AML-193 (cell line): ENCODE measurements around the gene OGFR.
"Not testable (repeated sequence)": the region's sequence is repeated elsewhere in the genome, so short reads cannot be mapped to it uniquely, and the experiment has no call there.

ENCODE experiments used
- DNase-seq, 2 experiments: peaks; one replicate each; lab custom pipeline; 2025; lab: John Stamatoyannopoulos, UW

The OGFR gene

DNA sequence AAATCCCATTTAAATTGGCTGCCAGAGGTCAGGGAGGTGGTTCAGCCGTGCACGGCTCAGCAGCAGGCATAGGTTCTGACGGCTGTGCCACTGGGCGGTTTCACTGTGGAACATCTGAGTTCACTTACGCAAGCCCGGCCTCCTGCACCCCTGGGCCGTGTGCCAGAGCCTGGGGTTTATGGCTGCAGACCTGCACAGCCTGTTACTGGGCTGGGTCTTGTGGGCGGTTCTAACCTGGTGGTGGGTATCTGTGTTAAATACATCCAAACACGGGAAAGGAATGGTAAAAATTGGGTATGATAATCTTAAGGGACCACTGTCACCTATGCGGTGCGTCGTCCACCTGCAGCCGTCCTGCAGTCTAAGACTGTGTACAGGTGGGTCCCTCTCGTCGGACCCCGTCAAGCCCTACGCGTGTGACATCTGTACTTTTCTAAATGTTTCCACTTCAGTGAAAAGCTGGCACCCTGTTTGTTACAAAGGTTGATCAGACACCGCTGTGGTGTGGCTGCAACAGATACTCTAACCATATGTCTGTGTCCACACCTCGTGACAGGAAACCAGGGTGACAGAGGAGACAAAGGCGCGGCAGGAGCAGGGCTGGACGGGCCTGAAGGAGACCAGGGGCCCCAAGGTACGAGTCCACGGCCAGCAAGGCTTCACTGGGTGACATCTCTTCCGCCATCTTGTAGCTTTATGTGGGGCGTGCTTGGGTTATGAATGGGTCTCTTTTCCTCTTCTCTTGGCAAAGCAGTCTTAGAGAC is 33.7 kb downstream of the OGFR start:
- no peak for DNase-seq

DNA sequence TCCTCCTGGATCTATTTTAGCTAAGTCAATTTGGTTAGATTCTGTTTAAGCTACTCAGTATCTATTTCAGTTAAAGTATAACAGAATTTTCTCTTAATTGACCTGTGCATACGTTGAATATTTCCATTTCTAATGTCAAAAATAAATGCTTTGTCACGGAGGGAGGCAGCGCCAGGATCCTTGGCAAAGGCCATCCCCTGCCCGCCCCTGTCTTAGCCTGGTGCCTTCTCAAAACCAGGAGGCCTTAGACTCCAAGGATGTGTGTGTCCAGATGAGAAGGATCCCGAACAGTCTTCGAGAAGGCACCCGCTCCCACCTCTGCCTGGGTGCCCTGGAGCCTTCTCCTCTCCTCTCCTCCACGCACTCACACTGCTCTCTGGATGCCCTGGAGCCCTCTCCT is 34.6 kb downstream of the OGFR start:
- DNase-seq, result no peak

- no peak for DNase-seq
Observed at GRCh38 chr20:62839816-62840215, 35.2 kb downstream of the OGFR start.

DNA sequence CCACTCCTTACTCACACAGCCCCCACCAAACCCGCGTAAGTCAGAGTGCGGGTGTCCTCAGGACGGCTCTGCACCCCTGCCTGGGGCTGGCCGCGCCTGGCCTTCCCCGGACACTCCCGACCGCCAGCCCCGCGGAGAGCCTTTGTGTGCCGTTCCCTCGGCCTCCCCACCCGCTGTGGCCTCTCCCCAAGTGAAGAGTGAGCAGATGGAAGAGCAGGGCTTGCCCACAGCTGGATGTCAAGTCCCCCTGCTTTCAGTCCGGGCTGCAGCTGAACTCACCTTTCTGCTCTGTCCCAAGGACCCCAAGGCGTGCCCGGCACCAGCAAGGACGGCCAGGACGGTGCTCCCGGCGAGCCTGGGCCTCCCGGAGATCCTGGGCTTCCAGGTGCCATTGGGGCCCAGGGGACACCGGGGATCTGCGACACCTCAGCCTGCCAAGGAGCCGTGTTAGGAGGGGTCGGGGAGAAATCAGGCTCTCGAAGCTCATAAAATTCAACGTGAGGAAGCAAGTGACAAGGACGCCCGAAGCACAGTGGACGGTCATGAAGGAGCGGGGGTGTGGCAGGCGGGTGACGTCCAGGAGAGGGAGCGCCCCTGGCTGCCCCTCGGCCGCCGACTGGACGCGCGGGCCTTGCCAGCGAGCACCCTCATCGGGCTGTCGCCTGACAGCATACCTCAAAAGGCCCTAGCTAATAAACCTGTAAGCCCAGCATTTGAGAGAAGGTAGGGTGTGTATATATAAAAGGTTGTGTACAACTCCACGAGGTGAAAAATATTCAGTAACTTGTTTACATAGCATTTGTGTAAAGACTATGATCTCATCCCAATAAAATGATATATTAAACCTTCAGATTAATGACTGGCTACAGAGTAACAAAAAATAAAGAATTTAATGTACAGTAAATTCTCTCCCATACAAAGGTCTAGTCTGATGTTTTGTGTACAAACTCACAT is 35.9 kb downstream of the OGFR start:
- no peak for DNase-seq

DNA sequence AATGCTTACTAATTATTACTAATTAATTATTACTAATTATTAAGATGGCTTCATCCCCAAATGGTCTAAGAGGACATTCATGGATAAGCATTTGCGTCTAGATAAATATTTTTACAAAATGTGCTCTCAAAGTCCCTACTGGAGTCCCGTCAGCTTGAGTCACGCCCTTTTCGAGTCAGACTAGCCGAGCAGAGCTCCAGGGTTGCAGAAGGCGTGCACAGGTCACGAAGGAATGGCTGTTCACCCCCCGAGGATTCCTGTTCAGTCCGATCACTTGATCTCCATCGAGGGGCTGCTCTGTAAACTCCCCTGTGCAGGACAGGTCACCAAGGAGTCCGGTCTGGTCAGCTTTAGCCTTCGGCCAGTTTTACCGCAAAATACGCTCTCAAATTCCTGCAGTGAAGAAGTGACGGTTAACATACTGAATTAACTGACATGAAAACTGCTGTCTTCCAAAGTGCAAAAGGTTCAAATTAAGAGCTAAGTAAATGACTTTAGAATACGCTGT is 37.1 kb downstream of the OGFR start:
- DNase-seq, result no peak

- no peak for DNase-seq
Observed at GRCh38 chr20:62843656-62844055, 39.0 kb downstream of the OGFR start.

DNA sequence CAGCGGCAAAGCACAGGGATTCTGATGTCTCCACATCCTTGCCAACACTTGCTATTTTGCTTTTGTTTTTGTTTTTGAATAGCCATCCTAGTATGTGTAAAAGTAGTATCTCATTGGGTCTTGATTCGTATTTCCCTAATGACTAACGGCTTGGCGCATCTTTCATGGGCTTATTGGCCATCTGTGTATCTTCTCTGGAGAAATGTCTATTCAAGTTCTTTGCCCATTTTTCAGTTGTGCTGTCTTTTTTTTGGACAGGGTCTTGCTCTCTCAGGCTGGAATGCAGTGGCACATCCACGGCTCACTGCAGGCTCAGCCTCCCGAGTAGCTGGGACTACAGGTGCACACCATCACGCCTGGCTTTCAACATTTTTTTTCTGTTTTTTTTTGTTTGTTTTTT is 39.5 kb downstream of the OGFR start:
- DNase-seq, result no peak

DNA sequence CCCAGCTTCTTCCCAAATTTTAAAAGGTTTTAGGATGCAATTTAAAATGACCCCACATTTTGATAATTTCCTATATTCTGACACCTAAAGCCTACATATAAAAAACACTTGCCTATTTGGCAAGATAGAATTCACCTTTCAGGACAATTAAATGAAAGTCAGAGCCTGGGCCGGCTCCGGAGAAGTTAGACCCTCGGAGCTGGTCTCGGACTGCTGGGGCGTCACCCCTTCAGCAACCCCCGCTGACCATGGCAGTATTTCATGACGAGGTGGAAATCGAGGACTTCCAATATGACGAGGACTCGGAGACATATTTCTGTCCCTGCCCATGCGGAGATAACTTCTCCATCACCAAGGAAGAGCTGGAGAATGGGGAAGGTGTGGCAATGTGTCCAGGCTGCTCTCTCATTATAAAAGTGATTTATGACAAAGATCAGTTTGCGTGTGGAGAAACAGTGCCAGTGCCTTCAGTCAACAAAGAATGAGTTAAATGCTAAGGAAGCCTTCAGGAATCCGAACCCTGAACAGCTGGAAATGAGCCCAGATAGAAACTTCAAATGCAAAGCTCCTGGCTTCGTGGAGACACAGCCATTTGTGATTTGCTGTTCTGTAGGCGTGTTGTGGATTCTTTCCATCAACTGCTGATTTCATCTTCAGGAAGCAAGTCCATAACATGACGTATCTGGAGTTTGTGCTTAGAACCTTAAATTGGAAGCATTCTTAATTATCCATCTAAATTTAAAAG is 41.0 kb downstream of the OGFR start:
- DNase-seq, result no peak

- no peak for DNase-seq
Observed at GRCh38 chr20:62846166-62846890, 41.7 kb downstream of the OGFR start.

GRCh38 chr20:62848917-62849316 is 44.3 kb downstream of the OGFR start:
- DNase-seq, result not testable (repeated sequence)

DNA sequence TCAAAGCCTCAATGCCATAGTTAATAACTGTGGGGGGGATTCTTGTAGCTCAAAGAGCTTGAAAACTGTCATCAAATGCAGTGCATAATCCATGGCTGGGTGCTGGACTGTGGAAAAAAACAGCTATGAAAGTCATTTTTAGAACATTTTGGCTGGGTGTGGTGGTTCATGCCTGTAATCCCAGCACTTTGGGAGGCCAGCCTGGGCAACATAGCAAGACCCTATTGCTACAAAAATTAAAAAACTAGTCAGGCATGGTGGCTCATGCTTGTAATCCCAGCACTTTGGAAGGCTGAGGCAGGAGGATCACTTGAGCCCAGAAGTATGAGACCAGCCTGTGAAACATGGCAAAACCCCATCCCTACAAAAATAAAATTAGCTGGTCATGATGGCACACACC is 44.8 kb downstream of the OGFR start:
- no peak for DNase-seq

DNA sequence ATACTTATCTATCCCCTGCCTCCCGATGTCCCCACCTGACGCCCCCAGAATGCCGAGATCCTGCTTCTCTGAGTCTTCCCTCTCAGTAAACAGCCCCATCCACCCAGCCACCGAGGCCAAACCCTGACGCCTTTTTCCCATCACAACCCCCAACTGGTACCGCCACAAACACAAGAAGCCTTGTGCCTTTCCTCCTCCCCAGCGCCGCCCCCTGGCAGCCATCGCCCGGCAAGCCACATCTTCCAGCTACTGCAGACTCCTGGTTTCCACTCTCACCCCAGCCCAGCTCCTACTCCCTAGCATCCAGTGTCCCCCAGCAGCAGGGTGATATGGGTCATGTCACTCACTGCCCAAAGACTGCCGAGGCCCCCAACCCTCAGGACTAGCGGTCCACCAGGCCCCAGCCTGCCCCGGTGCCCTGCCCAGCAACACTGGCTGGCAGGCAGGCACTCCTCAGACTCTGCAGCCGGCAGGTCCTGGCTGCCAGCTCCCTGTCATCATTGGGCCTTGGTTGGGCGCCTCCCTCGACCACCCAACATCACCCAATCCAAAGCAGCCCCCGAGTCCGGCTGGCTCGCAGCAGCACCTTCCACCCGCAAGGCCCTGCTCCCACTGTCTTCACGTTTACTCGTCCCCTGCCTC is 45.8 kb downstream of the OGFR start:
- DNase-seq, result no peak

DNA sequence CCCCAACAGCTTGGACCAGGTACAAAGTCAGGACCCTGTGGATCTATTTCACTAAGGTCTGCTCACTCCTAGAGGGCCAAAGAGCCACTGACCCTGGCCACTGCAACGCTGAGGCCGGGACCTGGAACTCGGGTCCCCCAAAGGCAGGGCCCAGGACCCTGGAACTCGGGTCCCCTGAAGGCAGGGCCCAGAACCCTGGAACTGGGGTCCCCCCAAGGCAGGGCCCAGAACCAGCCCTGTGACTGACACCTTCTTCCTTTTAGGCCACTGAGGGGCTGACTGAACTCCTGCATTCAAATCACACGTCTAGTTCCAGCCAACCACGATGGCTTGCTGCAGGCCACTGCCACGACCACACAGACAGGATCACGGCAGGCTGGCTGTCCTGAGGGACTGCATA is 47.6 kb downstream of the OGFR start:
- DNase-seq, result no peak

GRCh38 chr20:62852841-62853240 is 48.2 kb downstream of the OGFR start:
- no peak for DNase-seq

GRCh38 chr20:62853304-62853703 is 48.7 kb downstream of the OGFR start:
- not testable (repeated sequence) for DNase-seq

- DNase-seq, result no peak
Observed at GRCh38 chr20:62854121-62854520, 49.5 kb downstream of the OGFR start.

DNA sequence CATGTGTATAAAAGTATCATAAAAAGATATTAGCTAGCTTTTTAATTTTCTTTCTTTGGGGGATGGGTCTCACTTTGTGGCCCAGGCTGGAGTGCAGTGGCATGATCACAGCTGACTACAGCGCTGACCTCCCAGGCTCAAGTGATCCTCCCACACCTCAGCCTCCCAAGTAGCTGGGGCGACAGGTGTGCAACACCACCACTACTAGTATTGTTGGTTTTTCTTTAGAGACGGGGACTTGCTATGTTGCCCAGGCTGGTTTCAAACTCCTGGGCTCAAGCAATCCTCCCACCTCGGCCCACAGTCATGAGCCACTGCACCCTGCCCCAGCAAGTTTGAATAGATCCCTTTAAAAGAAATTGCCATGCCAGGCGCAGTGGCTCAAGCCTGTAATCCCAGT is 50.5 kb downstream of the OGFR start:
- DNase-seq, result no peak

DNA sequence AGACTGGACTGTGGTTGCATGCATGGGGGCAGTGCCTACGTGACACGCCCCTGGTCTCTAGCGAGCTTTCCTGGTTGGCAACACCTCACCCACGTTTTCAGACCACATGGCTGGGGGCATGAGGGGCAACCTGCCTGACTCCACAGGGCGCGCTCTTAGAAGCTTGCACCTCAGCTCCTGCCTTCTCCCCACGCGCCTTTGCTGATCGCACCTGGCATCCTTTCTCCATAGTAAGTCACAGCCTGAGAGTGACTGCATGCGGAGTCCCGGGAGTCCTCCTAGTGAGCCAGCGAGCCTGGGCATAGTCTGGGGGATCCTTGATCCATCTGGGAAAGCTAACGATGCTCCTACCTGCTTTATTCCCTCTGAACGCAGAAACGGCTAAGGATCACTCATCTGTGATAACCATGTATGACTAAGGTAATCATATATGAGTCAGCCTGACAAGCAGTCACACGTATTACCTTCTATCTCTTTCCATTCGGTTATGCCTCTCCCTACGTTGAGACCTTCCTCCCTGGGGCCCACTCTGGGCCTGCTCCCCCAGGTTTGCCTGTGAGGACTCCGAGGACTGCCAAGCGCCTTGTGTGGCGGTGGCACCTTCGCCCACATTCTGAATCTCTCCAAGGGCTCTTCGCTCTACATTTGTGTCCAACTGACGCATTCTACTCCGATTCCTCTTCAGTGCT is 52.4 kb downstream of the OGFR start:
- DNase-seq, result no peak

- DNase-seq, result no peak
Observed at GRCh38 chr20:62858058-62858830, 53.6 kb downstream of the OGFR start.

DNA sequence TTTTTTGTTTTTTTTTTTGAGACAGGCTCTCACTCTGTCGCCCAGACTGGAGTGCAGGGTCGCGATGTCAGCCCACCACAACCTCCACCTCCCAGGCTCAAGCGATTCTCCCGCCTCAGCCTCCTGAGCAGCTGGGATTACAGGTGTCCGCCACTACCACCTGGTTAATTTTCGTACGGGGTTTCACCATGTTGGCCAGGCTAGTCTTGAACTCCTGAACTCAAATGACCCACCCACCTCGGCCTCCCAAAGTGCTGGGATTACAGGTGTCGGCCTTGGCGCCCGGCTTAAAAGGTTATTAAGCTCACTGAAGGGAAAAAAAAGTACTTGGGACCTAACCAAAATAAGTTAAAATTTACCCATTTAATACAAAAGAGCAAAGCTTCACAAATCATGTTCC is 55.1 kb downstream of the OGFR start:
- no peak for DNase-seq
